Vagina (tissue), 2 donors: ENCODE results near the gene ARHGAP27.

Experiments used
- CTCF ChIP-seq, 3 experiments: fragments of 450-650 bp in 2 of 3; fragments of 200-600 bp in 1 of 3; sonication (generic) in 1 of 3; IDR thresholded peaks; one replicate each; pipeline ENCODE4 v1.5.1; 2017 to 2019; ENCODE audit warnings: antibody characterized with exemption in 3 of 3, mild to moderate bottlenecking in 2 of 3, moderate library complexity in 2 of 3
- POLR2A ChIP-seq, 2 donors: fragments of 450-650 bp; IDR thresholded peaks; one replicate each; pipeline ENCODE4 v1.6.1; 2017; ENCODE audit warnings: antibody characterized with exemption in 2 of 2, mild to moderate bottlenecking in 2 of 2, moderate library complexity in 2 of 2
- POLR2AphosphoS5 ChIP-seq, 2 donors: sonication (generic); formaldehyde crosslinking; IDR thresholded peaks; one replicate each; pipeline ENCODE4 v1.9.0; 2017; ENCODE audit warnings: antibody characterized with exemption in 2 of 2, mild to moderate bottlenecking in 2 of 2, low read depth in 1 of 2; ENCODE audit not compliant: insufficient read depth in 1 of 2

DNA sequence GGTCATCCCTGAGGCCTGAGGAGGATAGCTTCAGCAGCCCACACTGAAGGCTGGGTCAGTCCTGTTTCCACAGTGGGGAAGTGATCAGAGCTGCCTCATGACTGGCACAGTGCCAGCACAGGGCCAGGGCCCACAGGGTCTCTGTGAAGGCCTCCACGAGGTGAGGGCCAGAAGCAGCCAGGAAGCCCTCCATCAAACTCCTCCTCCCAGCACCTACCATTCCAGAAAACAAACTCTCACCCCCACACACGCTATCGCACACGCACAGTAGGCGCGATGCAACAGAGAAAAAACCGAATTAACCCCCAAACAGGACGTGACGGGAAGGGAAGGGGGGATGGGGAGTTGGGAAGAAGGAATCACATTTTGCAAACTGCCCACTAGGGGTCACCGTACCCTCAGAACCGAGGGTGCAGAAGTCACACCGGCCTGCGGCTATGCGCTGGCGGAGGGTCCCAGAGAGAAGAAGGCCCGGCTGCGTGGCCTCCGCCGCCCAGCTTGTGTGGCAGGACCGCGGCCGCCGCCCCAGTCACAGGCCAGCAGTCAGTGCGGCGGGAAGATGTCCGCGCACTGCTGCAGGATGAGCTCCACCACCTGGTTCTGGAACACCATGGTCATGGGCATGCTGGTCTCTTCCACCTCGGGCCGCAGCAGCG is 37.6 kb downstream of the ARHGAP27 start:
- TF ChIP-seq CTCF (IDR thresholded peaks at IDR 0.05) (peak in 2 of 3 experiments; percentile 55 to 69), POLR2A (IDR thresholded peaks at IDR 0.05) (no peak), POLR2AphosphoS5 (IDR thresholded peaks at IDR 0.05; ENCODE audit: insufficient read depth in 1 of 2, low read depth in 1 of 2) (peak in 1 of 2 donors; percentile 39)
